NCI-H526 (cell line): ENCODE measurements around the gene HEATR3.

Experiments
- DNase-seq, 2 experiments: peaks; one replicate each; lab custom pipeline; 2025; lab: John Stamatoyannopoulos, UW

The HEATR3 gene, protein sequence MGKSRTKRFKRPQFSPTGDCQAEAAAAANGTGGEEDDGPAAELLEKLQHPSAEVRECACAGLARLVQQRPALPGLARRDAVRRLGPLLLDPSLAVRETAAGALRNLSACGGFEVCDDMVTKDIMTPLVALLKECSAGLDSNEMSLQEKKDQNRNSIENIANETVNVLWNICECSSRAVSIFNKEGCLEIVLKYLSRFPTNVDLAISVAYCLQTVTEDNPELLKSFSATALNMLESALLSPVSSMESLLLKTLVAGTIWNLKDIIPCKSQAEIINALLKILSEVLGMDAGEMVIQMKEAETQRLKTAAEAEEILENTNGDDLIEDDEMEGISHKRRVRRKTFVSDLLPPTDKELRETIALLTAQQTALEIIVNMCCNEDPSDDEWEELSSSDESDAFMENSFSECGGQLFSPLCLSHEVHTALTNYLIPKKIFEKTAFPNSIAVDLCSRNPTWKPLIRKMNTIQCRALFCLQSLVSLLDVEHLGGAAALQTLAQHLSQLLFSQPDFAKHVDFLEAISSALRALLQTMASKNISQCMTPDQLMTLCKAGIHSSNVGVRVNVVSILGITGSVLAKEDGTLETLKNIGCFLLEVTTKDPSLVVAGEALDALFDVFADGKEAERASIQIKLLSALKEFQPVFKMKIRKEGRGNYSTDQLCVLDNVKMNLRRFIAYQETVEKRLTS

GRCh38 chr16:50065624-50066481 lies at the start of gene HEATR3:
HEATR3 (plus strand) TSS chr16:50065970; CDS start chr16:50066132, 162 bp downstream.
- peak; percentile 74 to 92 for DNase-seq

- DNase-seq, result no peak
Measured at GRCh38 chr16:50017553-50017952, 48.2 kb upstream of the HEATR3 start.

DNA sequence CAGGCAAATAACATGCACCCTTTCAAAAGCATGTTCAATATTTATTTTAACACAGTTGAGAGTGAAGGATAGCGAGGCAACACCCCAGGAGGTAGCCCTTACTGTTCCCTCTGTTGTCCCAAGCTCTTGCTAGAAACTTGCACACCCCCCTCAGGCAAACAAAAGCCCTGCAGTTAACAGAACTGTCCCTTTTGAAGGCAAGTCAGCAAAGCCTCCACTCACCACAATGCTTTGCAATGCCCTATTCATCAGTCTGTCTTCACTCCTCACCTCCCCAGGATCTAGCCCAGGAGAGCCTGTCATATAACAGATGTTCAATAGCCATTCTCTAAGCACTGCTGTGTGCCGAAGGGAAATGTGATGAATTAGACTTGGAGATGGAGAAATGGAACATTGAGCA lies 44.2 kb upstream of the HEATR3 start:
- DNase-seq, result no peak

GRCh38 chr16:50023641-50024040 lies 42.1 kb upstream of the HEATR3 start:
- DNase-seq, result no peak

- DNase-seq, result peak in 1 of 2 experiments; percentile 22
Measured at GRCh38 chr16:50024207-50024606, 41.6 kb upstream of the HEATR3 start.

DNA sequence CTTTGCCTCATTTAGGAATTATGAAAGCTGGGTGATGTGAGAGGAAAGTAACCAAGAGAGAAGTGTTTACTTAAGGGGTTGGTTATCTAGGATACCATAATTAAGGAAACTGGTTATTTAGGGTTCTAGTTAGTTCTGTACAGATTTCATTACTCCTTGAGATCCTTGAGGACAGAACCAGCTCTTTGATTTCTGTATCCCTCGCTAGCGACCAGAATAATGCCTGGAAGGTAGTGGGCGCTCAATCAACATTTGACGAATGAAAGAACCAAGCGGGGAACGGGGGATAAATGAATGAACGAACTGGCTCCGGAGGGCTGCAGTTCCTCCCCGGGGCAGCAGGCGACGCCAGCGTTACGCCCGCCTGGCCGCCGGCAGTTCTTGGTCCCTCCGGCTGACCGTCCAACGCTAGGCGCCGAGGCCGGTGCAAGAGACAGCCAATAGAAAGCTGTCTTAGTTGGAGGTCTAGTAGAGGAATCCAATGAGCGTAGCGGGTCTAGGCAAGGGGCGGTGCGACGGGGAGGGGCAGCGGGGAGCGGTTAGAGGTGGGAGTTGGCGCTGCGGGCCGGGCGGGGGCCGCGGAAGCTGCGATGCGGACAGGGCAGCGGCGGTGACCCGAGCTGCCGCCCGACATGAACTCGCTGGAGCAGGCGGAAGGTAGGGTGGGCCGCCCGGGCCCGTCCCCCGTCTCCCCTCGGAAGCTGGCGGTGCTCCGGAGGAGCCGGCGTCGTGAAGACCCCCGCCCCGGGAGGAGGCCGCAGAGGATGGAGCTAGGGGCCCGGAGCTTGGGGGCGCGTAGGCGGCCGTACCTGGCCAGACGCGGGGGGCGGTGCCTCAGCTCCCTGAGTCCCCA lies 40.9 kb upstream of the HEATR3 start, which contains the start of gene CNEP1R1:
CNEP1R1 (plus strand) TSS at position 542 of the 853 bp plus-strand sequence; CDS start at position 633, 91 bp downstream.
- peak; percentile 87 to 95 for DNase-seq

DNA sequence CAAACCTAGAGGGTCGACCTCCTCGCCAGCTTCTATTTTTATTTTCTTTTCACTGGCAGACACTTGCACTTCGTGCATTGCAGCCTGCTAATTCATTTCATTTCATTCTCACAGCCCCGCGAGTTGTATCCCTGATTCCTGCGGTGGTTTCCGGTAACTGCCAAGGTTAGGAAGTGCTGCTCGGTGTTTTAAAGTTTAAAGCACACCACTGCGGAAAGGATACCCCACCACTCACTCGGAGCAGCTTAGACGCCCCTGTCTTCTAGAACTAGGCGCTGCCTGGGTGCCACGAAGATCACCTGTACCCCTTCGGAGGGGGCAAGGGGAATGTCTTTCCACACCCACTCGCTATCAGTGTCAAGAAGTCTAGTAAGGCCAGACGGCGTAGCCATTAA lies 40.2 kb upstream of the HEATR3 start:
- peak; percentile 9 to 51 for DNase-seq

DNA sequence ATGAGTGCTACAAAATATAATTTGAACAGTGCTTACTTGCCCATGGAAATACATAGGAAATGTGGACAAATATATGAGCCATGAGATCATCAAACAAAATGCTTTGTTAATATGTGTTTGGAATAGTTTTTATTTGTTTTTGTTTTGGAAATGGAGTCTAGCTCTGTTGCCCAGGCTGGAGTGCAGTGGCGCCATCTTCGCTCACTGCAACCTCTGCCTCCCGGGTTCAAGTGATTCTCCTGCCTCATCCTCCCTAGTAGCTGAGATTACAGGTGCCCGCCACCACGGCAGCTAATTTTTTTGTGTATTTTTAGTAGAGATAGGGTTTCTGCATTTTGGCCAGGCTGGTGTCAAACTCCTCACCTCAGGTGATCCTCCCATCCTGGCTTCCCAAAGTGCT lies 37.9 kb upstream of the HEATR3 start:
- no peak for DNase-seq

DNA sequence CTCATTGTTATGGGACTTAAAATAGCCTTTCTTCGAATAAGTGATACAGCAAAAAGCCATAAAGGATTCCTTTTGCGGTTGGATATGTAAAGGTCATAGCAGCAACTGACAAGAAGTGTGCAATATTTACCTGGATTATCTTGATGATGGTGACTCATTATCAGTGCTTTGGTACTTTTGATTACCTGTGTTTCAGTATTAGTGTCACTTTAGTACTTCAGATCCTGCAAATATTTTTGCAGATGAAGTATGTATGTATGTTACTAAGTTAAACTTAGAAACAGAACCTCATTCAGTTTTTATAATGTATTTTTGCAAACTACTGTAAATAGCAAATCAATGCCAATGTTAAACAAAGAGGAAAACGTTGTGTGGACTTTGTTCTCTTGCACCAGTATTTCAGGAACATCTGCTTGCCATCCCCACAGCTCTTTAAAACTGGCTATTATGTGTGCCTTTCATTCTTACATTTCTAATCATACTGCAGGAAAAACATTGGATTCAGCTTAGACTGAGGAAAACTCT lies 30.2 kb upstream of the HEATR3 start:
- DNase-seq, result peak in 1 of 2 experiments; percentile 21

GRCh38 chr16:50036426-50036825 lies 29.3 kb upstream of the HEATR3 start:
- no peak for DNase-seq

GRCh38 chr16:50037662-50038220 lies 28.0 kb upstream of the HEATR3 start:
- no peak for DNase-seq

DNA sequence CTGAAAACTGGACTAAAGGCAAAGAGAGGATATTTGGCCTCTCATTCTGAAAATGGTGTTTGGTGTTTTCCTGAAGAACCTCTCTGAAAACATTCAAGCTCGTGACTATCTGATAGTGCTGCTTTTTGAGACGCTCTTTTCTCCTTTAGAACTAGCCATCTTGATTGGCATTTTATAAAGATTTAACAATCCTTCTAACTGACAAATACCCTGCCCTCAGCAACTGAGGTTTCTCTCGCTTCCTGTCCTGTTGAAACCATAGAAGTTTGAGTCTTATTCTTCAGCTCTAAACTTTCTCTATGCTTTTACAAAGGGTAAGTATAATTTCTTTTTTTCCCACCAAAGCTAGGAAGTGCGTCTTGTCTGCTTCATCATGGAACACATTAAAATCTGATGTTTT lies 27.5 kb upstream of the HEATR3 start:
- DNase-seq, result no peak

DNA sequence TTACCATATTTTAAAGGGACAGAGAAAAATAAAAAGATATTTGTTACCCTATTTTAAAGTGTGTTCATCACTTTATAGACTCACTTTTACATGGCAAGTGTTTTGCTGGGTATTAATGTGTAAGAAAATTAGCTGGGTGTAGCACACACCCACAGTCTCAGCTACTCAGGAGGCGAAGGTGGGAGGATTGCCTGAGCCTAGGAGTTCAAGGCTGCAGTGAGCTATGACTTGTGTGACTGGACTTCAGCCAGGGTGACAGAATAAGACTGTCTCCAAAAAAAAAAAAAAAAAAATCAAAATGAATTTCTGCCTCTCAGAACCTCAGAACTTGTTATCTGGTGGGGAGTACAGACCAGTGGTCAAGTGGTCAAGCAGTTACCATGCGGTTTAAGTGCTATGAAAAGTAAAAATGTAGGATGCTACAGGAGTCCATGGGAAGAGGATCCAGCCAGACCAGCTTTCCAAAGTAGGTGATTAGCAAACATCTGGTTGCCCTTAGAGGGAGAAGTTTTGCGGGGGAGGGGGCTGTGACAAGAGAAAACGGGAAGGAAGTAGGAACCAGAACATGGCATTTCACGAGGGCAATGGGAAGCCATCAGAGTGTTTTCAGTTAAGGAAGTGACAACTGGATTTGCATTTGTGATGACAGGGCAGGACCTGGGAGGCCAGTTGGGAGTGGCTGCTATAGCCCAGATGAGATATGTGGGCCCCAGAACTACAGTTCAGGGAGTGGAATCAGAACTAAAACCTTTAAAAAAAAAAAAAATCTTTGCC lies 26.8 kb upstream of the HEATR3 start:
- no peak for DNase-seq

DNA sequence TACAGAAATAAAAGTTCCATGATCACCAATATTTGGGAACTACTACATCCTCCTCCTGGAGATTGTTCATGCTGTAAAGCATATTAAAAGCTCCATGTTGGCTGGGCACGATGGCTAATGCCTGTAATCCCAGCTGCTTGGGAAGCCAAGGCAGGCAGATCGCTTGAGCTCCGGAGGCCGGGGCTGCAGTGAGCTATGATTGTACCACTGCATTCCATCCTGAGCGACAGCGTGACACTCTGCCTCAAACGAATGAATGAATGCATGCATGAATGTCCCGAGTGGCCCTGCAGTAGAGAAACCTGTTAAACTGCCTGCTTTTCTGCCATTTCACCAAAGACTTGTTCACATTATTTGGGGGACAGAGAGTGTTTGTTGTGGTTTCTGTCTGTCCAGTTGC lies 25.8 kb upstream of the HEATR3 start:
- DNase-seq, result no peak

DNA sequence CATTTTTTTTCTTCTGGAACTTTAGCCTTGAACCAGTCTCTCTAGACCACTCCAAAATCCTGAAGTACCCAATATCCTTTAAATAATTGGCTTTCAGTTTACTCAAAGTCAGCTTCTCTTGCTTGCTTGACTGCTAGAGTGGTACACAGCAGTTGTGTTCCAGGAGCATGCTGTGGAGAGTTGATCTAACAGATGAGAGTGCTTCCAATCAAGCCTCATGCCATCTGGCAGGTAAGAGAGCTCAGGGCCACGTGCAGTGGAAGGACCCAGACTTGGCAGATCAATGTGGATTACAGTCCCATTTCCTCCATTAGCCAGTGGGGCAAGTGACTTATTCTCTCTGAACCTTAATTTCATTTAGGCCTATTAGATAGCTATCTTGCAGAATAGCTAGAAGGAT lies 25.1 kb upstream of the HEATR3 start:
- DNase-seq, result no peak

GRCh38 chr16:50043358-50043757 lies 22.4 kb upstream of the HEATR3 start:
- DNase-seq, result no peak

DNA sequence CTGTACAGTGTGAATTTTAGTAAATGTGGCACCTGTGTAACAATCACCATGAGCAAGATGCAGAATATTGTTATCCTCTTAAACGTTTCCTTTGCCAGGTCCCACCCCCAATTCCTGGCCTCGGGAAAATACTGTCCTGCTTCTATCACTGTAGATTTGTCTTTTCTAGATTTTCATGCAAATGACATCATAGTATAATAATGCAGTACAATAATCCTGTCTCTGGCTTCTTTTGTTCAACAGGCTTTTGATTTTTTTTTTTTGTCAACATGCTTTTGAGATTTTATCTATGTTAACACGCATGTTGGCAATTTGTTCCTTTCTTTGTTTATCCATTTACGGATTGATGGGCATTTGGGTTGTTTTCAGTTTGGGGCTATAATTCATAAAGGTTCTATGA lies 20.4 kb upstream of the HEATR3 start:
- no peak for DNase-seq

DNA sequence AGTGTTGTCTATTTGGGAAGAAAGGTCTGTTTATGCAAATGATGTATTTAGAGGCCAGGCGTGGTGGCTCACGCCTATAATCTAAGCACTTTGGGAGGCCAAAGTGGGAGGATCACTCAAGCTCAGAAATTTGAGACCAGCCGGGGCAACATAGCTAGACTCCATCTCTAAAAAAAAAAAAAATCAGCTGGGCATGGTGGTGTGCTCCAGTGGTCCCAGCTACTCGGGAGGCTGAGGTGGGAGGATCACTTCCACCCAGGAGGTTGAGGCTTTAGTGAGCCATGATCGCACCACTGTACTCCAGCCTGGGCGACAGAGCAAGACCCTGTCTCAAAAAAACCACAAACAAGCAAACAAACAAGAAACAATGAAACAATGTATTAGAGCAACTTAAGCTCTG lies 18.9 kb upstream of the HEATR3 start:
- DNase-seq, result no peak

GRCh38 chr16:50047864-50048263 lies 17.9 kb upstream of the HEATR3 start:
- no peak for DNase-seq

- DNase-seq, result no peak
Measured at GRCh38 chr16:50050802-50051201, 15.0 kb upstream of the HEATR3 start.
